ENCODE measurements around the gene SPTBN4. TPM values are rescaled to one million over a fixed set of nuclear protein-coding genes. Genes with fewer than 3 reads are reported as not detected.

The SPTBN4 gene
- total RNA-seq, 1 experiment from 2014 or later: 0.82 TPM

- H3K36me3 ChIP-seq (ENCODE audit: control insufficient read depth, insufficient read depth, low read length): no peaks in the 10 kb centered on the region
- H3K27ac Mint-ChIP-seq (ENCODE audit: unreplicated experiment): peak overlapping the region; percentile 97
- ChIA-PET POLR2A (interaction anchor here (0.6 to 2.5 kb wide), 7 partner anchors 9 to 358 kb away, joined by 3 to 56 read pairs (median 7); partner anchors contain the start of genes BLVRB and C19orf47), CTCF (interaction anchor here (0.6 to 2.1 kb wide), 5 partner anchors 9 to 1137 kb away, joined by 3 to 16 read pairs (median 5); partner anchors contain the start of gene IFNL1)
- H3K4me1 Mint-ChIP-seq (ENCODE audit: low read depth, unreplicated experiment): peaks cover 8% of the 10 kb centered on the region
- H3K4me3 Mint-ChIP-seq (ENCODE audit: unreplicated experiment): peak overlapping the region; percentile 83
- BruUV-seq (replicated peaks): TSS peak; percentile 99
- no peaks in the 10 kb centered on the region for H3K9me3 Mint-ChIP-seq (ENCODE audit: unreplicated experiment)
- intact Hi-C loops (cut with micrococcal nuclease; ENCODE audit: unreplicated experiment): loop anchor here (1.0 kb wide), 1 partner anchor 10 kb away; no protein-coding TSS in a partner anchor
- peaks cover 28% of the 10 kb centered on the region for H3K36me3 Mint-ChIP-seq (ENCODE audit: insufficient read depth, unreplicated experiment)
- H3K27me3 ChIP-seq (replicated peaks; ENCODE audit: control insufficient read depth, insufficient read depth, low read length): no peaks in the 10 kb centered on the region
- TF ChIP-seq CTCF (IDR thresholded peaks at IDR 0.05; ENCODE audit: insufficient read depth in 1 of 2, low read depth in 1 of 2, low read length in 1 of 2, severe bottlenecking in 1 of 2, unreplicated experiment in 1 of 2): no peak
- no peaks in the 10 kb centered on the region for H3K9me3 ChIP-seq
- peak; percentile 92 for DNase-seq
- peak overlapping the region; percentile 29 for H3K4me3 ChIP-seq (ENCODE audit: low read depth, low read length)
- H3K27me3 Mint-ChIP-seq (ENCODE audit: insufficient read depth, unreplicated experiment): no peaks in the 10 kb centered on the region
- H3K4me1 ChIP-seq: peaks cover 16% of the 10 kb centered on the region
Observed at GRCh38 chr19:40433391-40434216, 33.2 kb upstream of the SPTBN4 start.

- CTCF ChIA-PET: no interaction called here
- intact Hi-C loops (cut with micrococcal nuclease; ENCODE audit: unreplicated experiment): no loop called here
Observed at GRCh38 chr19:40438284-40438683, 28.5 kb upstream of the SPTBN4 start.

More at GRCh38 chr19:40438284-40438683, 28.5 kb upstream of the SPTBN4 start:
- peak overlapping the region; percentile 7 for H3K27ac Mint-ChIP-seq (ENCODE audit: unreplicated experiment)
- no peak overlapping the region for H3K4me3 ChIP-seq (ENCODE audit: low read depth, low read length)
- H3K9me3 Mint-ChIP-seq (ENCODE audit: unreplicated experiment): no peaks in the 10 kb centered on the region
- H3K36me3 Mint-ChIP-seq (ENCODE audit: insufficient read depth, unreplicated experiment): peaks cover 63% of the 10 kb centered on the region
- no peak overlapping the region for H3K4me3 Mint-ChIP-seq (ENCODE audit: unreplicated experiment)
- no peaks in the 10 kb centered on the region for H3K27me3 Mint-ChIP-seq (ENCODE audit: insufficient read depth, unreplicated experiment)
- H3K36me3 ChIP-seq (ENCODE audit: control insufficient read depth, insufficient read depth, low read length): peaks cover 5% of the 10 kb centered on the region
- DNase-seq: no peak
- H3K4me1 Mint-ChIP-seq (ENCODE audit: low read depth, unreplicated experiment): peaks cover 8% of the 10 kb centered on the region
- peaks cover 17% of the 10 kb centered on the region for H3K4me1 ChIP-seq
- no peaks in the 10 kb centered on the region for H3K27me3 ChIP-seq (replicated peaks; ENCODE audit: control insufficient read depth, insufficient read depth, low read length)
- no peak for TF ChIP-seq CTCF (IDR thresholded peaks at IDR 0.05; ENCODE audit: insufficient read depth in 1 of 2, low read depth in 1 of 2, low read length in 1 of 2, severe bottlenecking in 1 of 2, unreplicated experiment in 1 of 2)
- POLR2A ChIA-PET: interaction anchor here (0.7 kb wide), 1 partner anchor 12 kb away, joined by 3 read pairs; no protein-coding TSS in a partner anchor
- BruUV-seq (replicated peaks): no TSS peak
- no peaks in the 10 kb centered on the region for H3K9me3 ChIP-seq
